Right cardiac atrium (tissue), 5 donors: ENCODE measurements around the gene DPYSL4. TPM values are rescaled to one million over a fixed set of nuclear protein-coding genes. Genes with fewer than 3 reads are reported as not detected.

Experiments
- ATAC-seq, 2 donors: fragments of 200-7000 bp; cut with Tn5 transposase; one replicate each; pipeline versions ENCODE4 v1.8.0 to v1.9.1; 2020; ENCODE audit warnings: moderate library complexity in 2 of 2, mild to moderate bottlenecking in 1 of 2
- DNase-seq, 3 donors: peaks; one replicate each; pipeline ENCODE4 v3.0.0-alpha.2; 2020
- H3K27ac ChIP-seq: one replicate; pipeline ENCODE4 v1.5.1; 2013; ENCODE audit warnings: mild to moderate bottlenecking, low read length, control low read depth, moderate library complexity
- H3K27me3 ChIP-seq: one replicate; pipeline ENCODE4 v1.6.1; 2013; ENCODE audit not compliant: control insufficient read depth, insufficient read depth
- H3K4me1 ChIP-seq: one replicate; pipeline ENCODE4 v1.6.1; 2013; ENCODE audit warnings: low read length; ENCODE audit not compliant: control insufficient read depth, insufficient read depth
- H3K4me3 ChIP-seq: one replicate; pipeline ENCODE4 v1.5.1; 2013; ENCODE audit warnings: low read length, control low read depth
- H3K9me3 ChIP-seq: one replicate; pipeline ENCODE4 v1.6.1; 2013; ENCODE audit warnings: low read length; ENCODE audit not compliant: control insufficient read depth
- WGBS: extraction: QIAGEN DNeasy Blood & Tissue Kit; methylation state at CpG from one replicate; pipeline ENCODE4 v1.1.7; 2013; 5-methylcytosine and 5-hydroxymethylcytosine counted together
- intact Hi-C, 4 donors: fragments of 100-400 bp; cut with DNase I; formaldehyde crosslinking; loops; one replicate each; pipeline versions ENCODE4 v1.11.0 to v1.14.0; 2022 to 2023
- polyA plus RNA-seq: library from polyadenylated mRNA; stranded (reverse); fragments of 200-250 nt; gene quantifications from one replicate; pipeline ENCODE4 v1.2.3, GENCODE V29; 2013
- total RNA-seq, 4 donors: library from RNA; stranded (reverse); fragmentation: NEBNext Ultra II Directional; extraction: Animal tissue kit (Norgen Biotek cat#: 25700); gene quantifications; one replicate each; pipeline ENCODE4 v1.2.1, GENCODE V29; 2021
- donor health status: healthy with polysubstance abuse.
- donor health status: DM: no; HTN: yes; CAD: no.
- donor health status: DM: no; HTN: no; CAD: no.
- donor health status: DM: no; HTN: yes; CAD: no; lungs with severe emphysema.
- donor health status: DM: yes; HTN: yes; CAD: no.

Gene DPYSL4
- total and polyA plus RNA-seq, 5 donors = 1.9 to 13.8 (median 6.8) TPM

GRCh38 chr10:132192076-132192975 lies 5.6 kb downstream of the DPYSL4 start:
- 83% methylated on average over 28 of the region's 28 CpGs for WGBS

GRCh38 chr10:132192991-132193665 lies 6.4 kb downstream of the DPYSL4 start:
- Histone ChIP-seq H3K27ac (peak overlapping the region; percentile 3), H3K4me3 (no peak overlapping the region), H3K9me3 (no peaks in the 10 kb centered on the region), H3K27me3 (no peaks in the 10 kb centered on the region), H3K4me1 (no peaks in the 10 kb centered on the region)
- intact Hi-C loops = no loop called here
- ATAC-seq (peak; percentile 41 to 57), DNase-seq (peak in 2 of 3 donors; percentile 74 to 84)
- WGBS = 53% methylated on average over 18 of the region's 18 CpGs

More at GRCh38 chr10:132192076-132192975, 5.6 kb downstream of the DPYSL4 start:
- Histone ChIP-seq H3K27ac (peak overlapping the region; percentile 3), H3K4me3 (no peak overlapping the region), H3K27me3 (no peaks in the 10 kb centered on the region), H3K9me3 (no peaks in the 10 kb centered on the region), H3K4me1 (no peaks in the 10 kb centered on the region)
- intact Hi-C loops = no loop called here
- ATAC-seq = no peak
- DNase-seq = peak; percentile 8 to 40 (median 24)

- Histone ChIP-seq H3K27ac (no peak overlapping the region), H3K27me3 (no peaks in the 10 kb centered on the region), H3K9me3 (no peaks in the 10 kb centered on the region), H3K4me1 (no peaks in the 10 kb centered on the region), H3K4me3 (no peak overlapping the region)
- DNase-seq (peak in 2 of 3 donors; percentile 67 to 72), ATAC-seq (peak; percentile 27 to 37)
- WGBS = 80% methylated on average over 21 of the region's 21 CpGs
- intact Hi-C loops = no loop called here
Measured at GRCh38 chr10:132193907-132194552, 7.3 kb downstream of the DPYSL4 start.

GRCh38 chr10:132194726-132195125 lies 8.0 kb downstream of the DPYSL4 start:
- WGBS = 97% methylated on average over 15 of the region's 15 CpGs
- no peak for ATAC-seq
- Histone ChIP-seq H3K4me1 (no peaks in the 10 kb centered on the region), H3K27me3 (no peaks in the 10 kb centered on the region), H3K4me3 (no peak overlapping the region), H3K27ac (no peak overlapping the region), H3K9me3 (no peaks in the 10 kb centered on the region)
- intact Hi-C loops = no loop called here
- DNase-seq = peak in 2 of 3 donors; percentile 35 to 44

- Histone ChIP-seq H3K4me3 (no peak overlapping the region), H3K9me3 (no peaks in the 10 kb centered on the region), H3K27me3 (no peaks in the 10 kb centered on the region), H3K4me1 (no peaks in the 10 kb centered on the region), H3K27ac (no peak overlapping the region)
- intact Hi-C loops = no loop called here
- ATAC-seq = no peak
- peak in 2 of 3 donors; percentile 20 to 31 for DNase-seq
- 90% methylated on average over 13 of the region's 13 CpGs for WGBS
Measured at GRCh38 chr10:132195366-132196075, 8.8 kb downstream of the DPYSL4 start.

- Histone ChIP-seq H3K4me3 (no peak overlapping the region), H3K27ac (no peak overlapping the region), H3K27me3 (no peaks in the 10 kb centered on the region), H3K4me1 (no peaks in the 10 kb centered on the region), H3K9me3 (no peaks in the 10 kb centered on the region)
- DNase-seq = peak in 2 of 3 donors; percentile 37 to 46
- intact Hi-C loops = no loop called here
- no peak for ATAC-seq
- 92% methylated on average over 30 of the region's 30 CpGs for WGBS
Measured at GRCh38 chr10:132196178-132197113, 9.7 kb downstream of the DPYSL4 start.

GRCh38 chr10:132197271-132198067 lies 10.7 kb downstream of the DPYSL4 start:
- no peaks in the 10 kb centered on the region for H3K4me1 ChIP-seq
- intact Hi-C loops = no loop called here
- H3K9me3 ChIP-seq = no peaks in the 10 kb centered on the region
- no peak overlapping the region for H3K4me3 ChIP-seq
- H3K27me3 ChIP-seq = no peaks in the 10 kb centered on the region
- DNase-seq (peak in 2 of 3 donors; percentile 34 to 43), ATAC-seq (no peak)
- WGBS = 87% methylated on average over 25 of the region's 25 CpGs
- no peak overlapping the region for H3K27ac ChIP-seq

- H3K27me3 ChIP-seq = no peaks in the 10 kb centered on the region
- no peak overlapping the region for H3K4me3 ChIP-seq
- no peaks in the 10 kb centered on the region for H3K9me3 ChIP-seq
- H3K4me1 ChIP-seq = no peaks in the 10 kb centered on the region
- DNase-seq (peak in 1 of 3 donors; percentile 7), ATAC-seq (no peak)
- WGBS = 91% methylated on average over 3 of the region's 3 CpGs
- intact Hi-C loops = no loop called here
- H3K27ac ChIP-seq = no peak overlapping the region
Measured at GRCh38 chr10:132198068-132198370, 11.3 kb downstream of the DPYSL4 start.

GRCh38 chr10:132198381-132199181 lies 11.8 kb downstream of the DPYSL4 start:
- intact Hi-C loops = no loop called here
- Histone ChIP-seq H3K9me3 (no peaks in the 10 kb centered on the region), H3K4me1 (no peaks in the 10 kb centered on the region), H3K4me3 (no peak overlapping the region), H3K27ac (no peak overlapping the region), H3K27me3 (no peaks in the 10 kb centered on the region)
- ATAC-seq (no peak), DNase-seq (peak in 2 of 3 donors; percentile 59 to 63)
- 92% methylated on average over 35 of the region's 35 CpGs for WGBS
